C4-2B (cell line): ENCODE data around the gene OR2Y1.

Experiments used
- ZFX ChIP-seq: fragments of 450-650 bp; IDR thresholded peaks from 2 replicates; pipeline ENCODE4 v1.6.1; 2017
- TF ChIP-seq, protein P1 (sequence below): fragments of 450-650 bp; conservative IDR thresholded peaks from 2 replicates; pipeline ENCODE4 v1.5.1; 2017; ENCODE audit warnings: mild to moderate bottlenecking

DNA sequence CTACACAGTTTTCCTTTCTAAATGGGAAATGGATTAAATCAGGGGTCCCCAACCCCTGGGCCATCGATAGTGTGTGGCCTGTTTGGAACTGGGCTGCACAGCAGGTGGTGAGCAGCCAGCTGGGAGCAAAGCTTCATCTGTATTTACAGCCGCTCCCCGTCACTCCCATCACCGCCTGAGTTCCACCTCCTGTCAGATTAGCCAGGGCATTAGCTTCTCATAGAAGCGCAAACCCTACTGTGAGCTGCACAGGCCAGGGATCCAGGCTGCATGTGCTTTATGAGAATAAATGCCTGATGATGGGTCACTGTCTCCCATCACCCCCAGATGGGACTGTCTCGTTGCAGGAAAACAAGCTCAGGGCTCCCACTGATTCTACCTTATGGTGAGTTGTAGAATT lies 49.3 kb downstream of the OR2Y1 start:
- TF ChIP-seq, protein P1, sequence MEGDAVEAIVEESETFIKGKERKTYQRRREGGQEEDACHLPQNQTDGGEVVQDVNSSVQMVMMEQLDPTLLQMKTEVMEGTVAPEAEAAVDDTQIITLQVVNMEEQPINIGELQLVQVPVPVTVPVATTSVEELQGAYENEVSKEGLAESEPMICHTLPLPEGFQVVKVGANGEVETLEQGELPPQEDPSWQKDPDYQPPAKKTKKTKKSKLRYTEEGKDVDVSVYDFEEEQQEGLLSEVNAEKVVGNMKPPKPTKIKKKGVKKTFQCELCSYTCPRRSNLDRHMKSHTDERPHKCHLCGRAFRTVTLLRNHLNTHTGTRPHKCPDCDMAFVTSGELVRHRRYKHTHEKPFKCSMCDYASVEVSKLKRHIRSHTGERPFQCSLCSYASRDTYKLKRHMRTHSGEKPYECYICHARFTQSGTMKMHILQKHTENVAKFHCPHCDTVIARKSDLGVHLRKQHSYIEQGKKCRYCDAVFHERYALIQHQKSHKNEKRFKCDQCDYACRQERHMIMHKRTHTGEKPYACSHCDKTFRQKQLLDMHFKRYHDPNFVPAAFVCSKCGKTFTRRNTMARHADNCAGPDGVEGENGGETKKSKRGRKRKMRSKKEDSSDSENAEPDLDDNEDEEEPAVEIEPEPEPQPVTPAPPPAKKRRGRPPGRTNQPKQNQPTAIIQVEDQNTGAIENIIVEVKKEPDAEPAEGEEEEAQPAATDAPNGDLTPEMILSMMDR, result no peak
- no peak for TF ChIP-seq ZFX
